CD4-positive, alpha-beta T cell (primary cell): ENCODE measurements around the gene TLR6. TPM values are rescaled to one million over a fixed set of nuclear protein-coding genes. Genes with fewer than 3 reads are reported as not detected.

Source experiments
- ATAC-seq: fragments of 200-7000 bp; cut with Tn5 transposase; one replicate; pipeline ENCODE4 v1.10.0; 2022; ENCODE audit warnings: mild to moderate bottlenecking; ENCODE audit not compliant: poor library complexity
- CTCF ChIA-PET: fragments of 350-600 bp; sonication (Branson Sonifier 250); formaldehyde crosslinking; loops from one replicate; lab custom pipeline; 2021; ENCODE audit warnings: antibody characterized with exemption, inconsistent platforms; lab: Charles Lee
- POLR2A ChIA-PET: fragments of 350-600 bp; sonication (Branson Sonifier 250); formaldehyde crosslinking; loops from one replicate; lab custom pipeline; 2021; ENCODE audit warnings: antibody characterized with exemption, inconsistent platforms; lab: Charles Lee
- DNase-seq, 14 experiments: peaks; one replicate each; pipeline ENCODE4 v3.0.0-alpha.2; 2013 to 2020; ENCODE audit warnings: mixed read lengths in 2 of 14
- H3K27ac ChIP-seq, 2 donors: one replicate each; pipeline versions ENCODE4 v1.5.1 to v1.7.0; 2013; ENCODE audit warnings: low read length in 2 of 2, low read depth in 1 of 2, mild to moderate bottlenecking in 1 of 2
- H3K27me3 ChIP-seq, 2 experiments: 1 replicate in 1 of 2; 2 replicates in 1 of 2; pipeline versions ENCODE4 v1.6.1 to v1.7.0; 2013; ENCODE audit warnings: low read length in 2 of 2, control low read depth in 1 of 2, mild to moderate bottlenecking in 1 of 2, moderate library complexity in 1 of 2; ENCODE audit not compliant: insufficient read depth in 2 of 2, control insufficient read depth in 1 of 2
- H3K36me3 ChIP-seq: one replicate; pipeline ENCODE4 v1.6.1; 2013; ENCODE audit warnings: low read length, control low read depth; ENCODE audit not compliant: insufficient read depth
- H3K4me1 ChIP-seq: one replicate; pipeline ENCODE4 v1.6.1; 2013; ENCODE audit warnings: low read length, control low read depth; ENCODE audit not compliant: insufficient read depth
- H3K4me3 ChIP-seq: one replicate; pipeline ENCODE4 v1.5.1; 2013; ENCODE audit warnings: mild to moderate bottlenecking, low read length, moderate library complexity
- H3K9me3 ChIP-seq, 2 experiments: 1 replicate in 1 of 2; 2 replicates in 1 of 2; pipeline versions ENCODE4 v1.6.1 to v1.7.0; 2013; ENCODE audit warnings: low read length in 2 of 2, mild to moderate bottlenecking in 2 of 2, control low read depth in 1 of 2, moderate library complexity in 1 of 2; ENCODE audit not compliant: control insufficient read depth in 1 of 2, insufficient read depth in 1 of 2
- H3K27ac Mint-ChIP-seq: one replicate; pipeline ENCODE4 v1.8.0; 2020; ENCODE audit warnings: mixed read lengths
- H3K27me3 Mint-ChIP-seq: one replicate; pipeline ENCODE4 v1.8.0; 2021; ENCODE audit warnings: mixed read lengths
- H3K36me3 Mint-ChIP-seq: one replicate; pipeline ENCODE4 v1.8.0; 2021; ENCODE audit warnings: low read depth, mixed read lengths
- H3K4me1 Mint-ChIP-seq: one replicate; pipeline ENCODE4 v1.8.0; 2021; ENCODE audit warnings: low read depth, mixed read lengths
- H3K4me3 Mint-ChIP-seq: one replicate; pipeline ENCODE4 v1.8.0; 2020; ENCODE audit warnings: mild to moderate bottlenecking, mixed read lengths
- H3K9me3 Mint-ChIP-seq: one replicate; pipeline ENCODE4 v1.8.0; 2020; ENCODE audit warnings: mixed read lengths
- CTCF ChIP-seq: fragments of 200-600 bp; IDR thresholded peaks from one replicate; pipeline ENCODE4 v1.8.0; 2022; ENCODE audit warnings: antibody characterized with exemption, mild to moderate bottlenecking
- intact Hi-C, 2 experiments: fragments of 100-400 bp; cut with DNase I in 1 of 2; cut with micrococcal nuclease in 1 of 2; formaldehyde crosslinking; loops; one replicate each; pipeline versions ENCODE4 v1.15.1 to v1.9.0; 2023 to 2025; cut with DNase I, micrococcal nuclease
- total RNA-seq, 174 experiments: library from RNA in 2 of 174; stranded (reverse) in 2 of 174; gene quantifications; one replicate each; pipeline ENCODE4 v1.2.3 and lab custom pipeline; 2021 to 2026

The TLR6 gene
- total RNA-seq, 2 experiments from 2014 or later: 0.69 to 1.3 TPM

DNA sequence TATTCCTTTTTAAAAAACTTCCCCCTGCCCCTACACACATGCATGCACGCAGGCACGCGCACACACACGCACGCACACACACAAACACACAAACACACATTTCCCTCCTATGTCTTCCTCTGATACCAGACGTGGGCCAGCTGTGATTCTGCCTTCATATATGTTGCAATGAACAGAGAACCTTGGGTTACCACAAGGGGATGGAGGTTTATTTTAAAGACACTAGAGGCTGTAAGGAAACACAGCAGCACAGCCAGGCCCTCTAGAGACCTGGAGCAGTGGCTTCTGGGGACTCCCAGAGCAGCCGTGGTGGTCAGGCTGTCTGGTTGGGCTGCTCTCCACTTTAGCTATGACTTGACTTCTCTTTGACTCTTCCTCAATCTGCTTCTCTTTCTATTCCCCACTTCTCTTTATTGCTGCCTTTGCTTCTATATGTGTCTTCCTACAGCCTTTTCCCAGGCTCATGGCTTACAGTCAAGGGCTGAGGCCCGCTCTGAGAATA is 70.7 kb downstream of the TLR6 start:
- no peak for ATAC-seq
- peaks cover 4% of the 10 kb centered on the region for H3K4me1 ChIP-seq
- no peak overlapping the region for H3K27ac ChIP-seq
- POLR2A ChIA-PET: no interaction called here
- intact Hi-C loops: no loop called here
- DNase-seq: peak in 3 of 14 experiments; percentile 26 to 46 (median 40)
- H3K27me3 Mint-ChIP-seq: no peaks in the 10 kb centered on the region
- no peak overlapping the region for H3K4me3 ChIP-seq
- no peaks in the 10 kb centered on the region for H3K36me3 ChIP-seq
- no peaks in the 10 kb centered on the region for H3K27me3 ChIP-seq
- peaks cover 4% of the 10 kb centered on the region for H3K36me3 Mint-ChIP-seq
- H3K9me3 Mint-ChIP-seq: no peaks in the 10 kb centered on the region
- no peak overlapping the region for H3K27ac Mint-ChIP-seq
- peaks cover 4 to 10% of the 10 kb centered on the region in 2 experiments for H3K9me3 ChIP-seq
- CTCF ChIA-PET: no interaction called here
- TF ChIP-seq CTCF: no peak
- H3K4me3 Mint-ChIP-seq: no peak overlapping the region
- peaks cover 6% of the 10 kb centered on the region for H3K4me1 Mint-ChIP-seq

DNA sequence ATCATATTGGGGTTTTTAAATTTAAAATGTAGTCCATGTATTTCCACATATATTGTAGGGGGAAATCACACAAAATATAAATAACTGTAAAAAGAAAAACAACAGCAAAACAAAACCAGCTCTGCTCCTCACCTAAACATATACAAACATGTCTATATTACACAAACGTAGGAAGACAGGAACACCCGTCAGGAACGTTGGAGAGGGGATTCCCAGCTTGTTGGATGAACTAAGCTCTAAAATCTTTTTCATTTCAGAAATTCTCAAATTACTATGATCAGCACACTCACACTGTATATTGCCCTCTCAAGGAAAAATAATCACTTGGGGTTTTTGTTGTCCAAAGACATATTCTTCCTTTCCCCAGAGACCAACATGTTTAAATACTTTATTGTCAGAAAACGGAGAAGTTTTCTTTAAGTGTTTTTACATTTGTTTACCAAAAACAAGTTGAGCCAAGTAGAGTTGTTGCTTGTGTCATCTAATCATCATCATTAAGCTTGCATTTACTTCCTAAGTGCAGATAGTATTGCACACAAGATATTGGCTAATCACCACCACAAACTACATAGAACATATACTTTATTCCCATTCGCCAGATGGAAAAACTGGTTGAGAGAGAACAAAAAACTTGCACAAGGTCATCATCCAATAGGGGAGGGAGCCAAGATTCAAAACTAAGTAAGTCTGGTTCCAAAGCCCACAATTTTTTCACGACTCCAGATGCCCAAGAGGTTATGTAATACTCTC is 71.4 kb downstream of the TLR6 start:
- Mint-ChIP-seq H3K27ac (no peak overlapping the region), H3K27me3 (no peaks in the 10 kb centered on the region), H3K9me3 (no peaks in the 10 kb centered on the region), H3K4me3 (no peak overlapping the region), H3K36me3 (peaks cover 3% of the 10 kb centered on the region), H3K4me1 (peaks cover 6% of the 10 kb centered on the region)
- Histone ChIP-seq H3K36me3 (no peaks in the 10 kb centered on the region), H3K4me1 (peaks cover 4% of the 10 kb centered on the region), H3K9me3 (peaks cover 3 to 4% of the 10 kb centered on the region in 2 experiments), H3K4me3 (no peak overlapping the region), H3K27ac (no peak overlapping the region), H3K27me3 (no peaks in the 10 kb centered on the region)
- ATAC-seq (no peak), DNase-seq (no peak)
- POLR2A ChIA-PET: no interaction called here
- no peak for TF ChIP-seq CTCF
- CTCF ChIA-PET: no interaction called here
- intact Hi-C loops: no loop called here

DNA sequence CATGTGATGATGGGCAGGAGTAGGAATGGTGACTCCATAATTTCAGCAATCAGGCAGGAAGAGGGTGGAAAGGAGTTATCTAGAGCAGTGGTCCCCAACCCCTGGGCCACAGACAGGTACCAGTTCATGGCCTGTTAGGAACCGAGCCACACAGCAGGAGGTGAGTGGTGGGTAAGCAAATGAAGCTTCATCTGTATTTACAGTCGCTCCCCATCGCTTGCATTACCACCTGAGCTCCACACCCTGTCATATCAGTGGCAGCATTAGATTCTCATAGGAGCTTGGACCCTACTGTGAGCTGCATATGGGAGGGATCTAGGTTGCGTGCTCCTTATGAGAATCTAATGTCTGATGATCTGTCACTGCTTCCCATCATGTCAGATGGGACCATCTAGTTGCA is 72.5 kb downstream of the TLR6 start:
- ChIA-PET POLR2A (no interaction called here), CTCF (no interaction called here)
- intact Hi-C loops: no loop called here
- Mint-ChIP-seq H3K27me3 (no peaks in the 10 kb centered on the region), H3K9me3 (no peaks in the 10 kb centered on the region), H3K4me3 (no peak overlapping the region), H3K4me1 (peaks cover 6% of the 10 kb centered on the region), H3K27ac (no peak overlapping the region), H3K36me3 (no peaks in the 10 kb centered on the region)
- Histone ChIP-seq H3K27ac (no peak overlapping the region), H3K36me3 (no peaks in the 10 kb centered on the region), H3K9me3 (no peaks in the 10 kb centered on the region), H3K4me1 (peaks cover 4% of the 10 kb centered on the region), H3K27me3 (no peaks in the 10 kb centered on the region), H3K4me3 (no peak overlapping the region)
- DNase-seq: no peak
- TF ChIP-seq CTCF: no peak
- ATAC-seq: no peak
